ENCODE results near the gene FAAP100. TPM values are rescaled to one million over a fixed set of nuclear protein-coding genes. Genes with fewer than 3 reads are reported as not detected.

FAAP100 gene
- total RNA-seq, 1 experiment from 2014 or later = 34.0 TPM

GRCh38 chr17:81570964-81571363, 18.8 kb upstream of the FAAP100 start:
- intact Hi-C loops (cut with micrococcal nuclease; ENCODE audit: unreplicated experiment) = no loop called here
- BruUV-seq (replicated peaks) = no TSS peak
- Histone ChIP-seq H3K4me3 (no peak overlapping the region), H3K9me2 (ENCODE audit: insufficient read depth) (no peaks in the 10 kb centered on the region), H2AFZ (no peak overlapping the region), H3K27ac (no peak overlapping the region), H3K36me3 (ENCODE audit: low read depth) (no peaks in the 10 kb centered on the region; the same call in 1 of the 2 replicates), H4K20me1 (ENCODE audit: insufficient read depth) (peaks cover 22% of the 10 kb centered on the region), H3K79me2 (ENCODE audit: low read depth) (peaks cover 24% of the 10 kb centered on the region; the same call in 1 of the 2 replicates), H3F3A (ENCODE audit: insufficient read depth, low read depth) (peaks cover 37% of the 10 kb centered on the region), H3K27me3 (ENCODE audit: insufficient read depth, low read depth) (no peaks in the 10 kb centered on the region), H3K4me2 (no peak overlapping the region), H3K9me3 (ENCODE audit: insufficient read depth, low read depth) (no peaks in the 10 kb centered on the region), H3K4me1 (replicated peaks; ENCODE audit: insufficient read depth) (peaks cover 37% of the 10 kb centered on the region)
- CTCF ChIA-PET = no interaction called here
- POLR2A ChIA-PET (ENCODE audit: unreplicated experiment) = interaction anchor here (0.7 kb wide), 1 partner anchor 176 kb away, joined by 3 read pairs; the partner anchor contains the start of gene BAHCC1
- TF ChIP-seq CTCF (conservative IDR thresholded peaks at IDR 0.05) (no peak), EZH2 (IDR thresholded peaks at IDR 0.05; ENCODE audit: low read depth) (no peak)
- DNase-seq = no peak

- BruUV-seq (replicated peaks) = no TSS peak
- Histone ChIP-seq H3F3A (ENCODE audit: insufficient read depth, low read depth) (peaks cover 46% of the 10 kb centered on the region), H2AFZ (no peak overlapping the region), H3K4me1 (replicated peaks; ENCODE audit: insufficient read depth) (peaks cover 37% of the 10 kb centered on the region), H4K20me1 (ENCODE audit: insufficient read depth) (peaks cover 19% of the 10 kb centered on the region), H3K9me2 (ENCODE audit: insufficient read depth) (no peaks in the 10 kb centered on the region), H3K9me3 (ENCODE audit: insufficient read depth, low read depth) (no peaks in the 10 kb centered on the region), H3K79me2 (ENCODE audit: low read depth) (peaks cover 22% of the 10 kb centered on the region; the same call in 1 of the 2 replicates), H3K27me3 (ENCODE audit: insufficient read depth, low read depth) (no peaks in the 10 kb centered on the region), H3K4me2 (no peak overlapping the region), H3K4me3 (no peak overlapping the region), H3K36me3 (ENCODE audit: low read depth) (no peaks in the 10 kb centered on the region; the same call in 1 of the 2 replicates), H3K27ac (no peak overlapping the region)
- intact Hi-C loops (cut with micrococcal nuclease; ENCODE audit: unreplicated experiment) = loop anchor here (10.0 kb wide), 1 partner anchor 175 kb away; the partner anchor contains the start of gene BAHCC1
- POLR2A ChIA-PET (ENCODE audit: unreplicated experiment) = no interaction called here
- DNase-seq = no peak
- no peak for TF ChIP-seq CTCF (conservative IDR thresholded peaks at IDR 0.05)
- no peak for TF ChIP-seq EZH2 (IDR thresholded peaks at IDR 0.05; ENCODE audit: low read depth)
- CTCF ChIA-PET = no interaction called here
Measured at GRCh38 chr17:81569986-81570514, 17.9 kb upstream of the FAAP100 start.

- Histone ChIP-seq H3K4me1 (replicated peaks; ENCODE audit: insufficient read depth) (peaks cover 47% of the 10 kb centered on the region), H3K27ac (0 out of 2 replicates have a peak overlapping the region, but pooled peaks have one; percentile 63), H3K27me3 (ENCODE audit: insufficient read depth, low read depth) (no peaks in the 10 kb centered on the region), H3K9me2 (ENCODE audit: insufficient read depth) (no peaks in the 10 kb centered on the region), H3K79me2 (ENCODE audit: low read depth) (peaks cover 12% of the 10 kb centered on the region; the same call in 1 of the 2 replicates), H3K4me3 (no peak overlapping the region), H3K9me3 (ENCODE audit: insufficient read depth, low read depth) (no peaks in the 10 kb centered on the region), H2AFZ (no peak overlapping the region), H3F3A (ENCODE audit: insufficient read depth, low read depth) (peaks cover 57% of the 10 kb centered on the region), H3K4me2 (0 out of 2 replicates have a peak overlapping the region, but pooled peaks have one; percentile 88), H3K36me3 (ENCODE audit: low read depth) (peaks cover 3% of the 10 kb centered on the region), H4K20me1 (ENCODE audit: insufficient read depth) (peaks cover 19% of the 10 kb centered on the region)
- ChIA-PET POLR2A (ENCODE audit: unreplicated experiment) (interaction anchor here (0.6 kb wide), 1 partner anchor 11 kb away, joined by 3 read pairs; no protein-coding TSS in a partner anchor), CTCF (interaction anchor here (0.7 kb wide), 1 partner anchor 75 kb away, joined by 4 read pairs; no protein-coding TSS in a partner anchor)
- TF ChIP-seq EZH2 (IDR thresholded peaks at IDR 0.05; ENCODE audit: low read depth) (no peak), CTCF (conservative IDR thresholded peaks at IDR 0.05) (no peak)
- intact Hi-C loops (cut with micrococcal nuclease; ENCODE audit: unreplicated experiment) = loop anchor here (10.0 kb wide), 1 partner anchor 174 kb away; the partner anchor contains the start of gene BAHCC1
- no TSS peak for BruUV-seq (replicated peaks)
- no peak for DNase-seq
Measured at GRCh38 chr17:81568416-81568815, 16.3 kb upstream of the FAAP100 start.
